H54 (cell line): ENCODE measurements around the gene DENND5B.

Experiments used
- DNase-seq: peaks from one replicate; pipeline ENCODE4 v3.0.0; 2011; ENCODE audit warnings: low spot score, mixed read lengths; ENCODE audit not compliant: insufficient read length
- FAIRE-seq: peaks from 3 replicates; lab custom pipeline; 2011; peaks lifted over from hg19 to GRCh38; lab: Jason Lieb, UNC
- POLR2A ChIP-seq: IDR thresholded peaks from 2 replicates; pipeline ENCODE4 v1.6.1; 2011; ENCODE audit warnings: low read depth, mild to moderate bottlenecking, low read length

The DENND5B gene

DNA sequence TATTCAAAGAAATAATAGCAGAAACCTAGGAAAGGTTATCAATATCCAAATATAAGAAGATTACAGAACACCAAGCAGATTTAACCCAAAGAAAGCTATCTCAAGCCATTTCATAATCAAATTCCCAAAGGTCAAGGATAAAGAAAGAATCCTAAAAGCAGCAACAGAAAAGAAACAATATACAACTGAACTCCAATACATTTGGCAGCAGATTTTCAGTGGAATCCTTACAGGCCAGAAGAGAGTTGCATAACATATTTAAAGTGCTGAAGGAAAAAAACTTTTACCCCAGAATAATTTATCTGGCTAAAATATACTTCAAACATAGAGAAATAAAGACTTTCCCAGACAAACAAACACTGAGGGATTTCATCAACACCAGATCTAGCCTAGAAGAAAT, 54.3 kb downstream of the DENND5B start:
- DNase-seq: no peak
- FAIRE-seq: no peak
- TF ChIP-seq POLR2A: no peak

DNA sequence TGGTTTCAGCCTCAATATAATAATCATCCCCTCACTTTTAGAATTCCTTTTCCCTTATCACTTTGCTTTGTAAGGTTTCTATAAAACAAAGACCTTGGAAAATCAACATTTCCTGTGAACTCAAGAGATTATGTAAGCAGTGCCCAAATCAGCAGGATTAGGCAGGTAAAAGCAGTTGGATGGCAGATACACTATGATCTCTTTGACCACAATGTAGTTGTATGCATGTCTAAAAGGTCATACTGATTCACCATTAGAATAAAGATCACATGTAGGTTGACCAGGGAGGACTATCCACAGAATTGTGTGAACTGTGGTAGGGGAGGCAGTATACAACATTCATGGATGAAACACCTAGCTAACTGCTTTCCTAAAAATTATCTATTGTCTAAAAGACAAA, 57.5 kb downstream of the DENND5B start:
- no peak for TF ChIP-seq POLR2A
- DNase-seq (no peak), FAIRE-seq (peak; percentile 65)

DNA sequence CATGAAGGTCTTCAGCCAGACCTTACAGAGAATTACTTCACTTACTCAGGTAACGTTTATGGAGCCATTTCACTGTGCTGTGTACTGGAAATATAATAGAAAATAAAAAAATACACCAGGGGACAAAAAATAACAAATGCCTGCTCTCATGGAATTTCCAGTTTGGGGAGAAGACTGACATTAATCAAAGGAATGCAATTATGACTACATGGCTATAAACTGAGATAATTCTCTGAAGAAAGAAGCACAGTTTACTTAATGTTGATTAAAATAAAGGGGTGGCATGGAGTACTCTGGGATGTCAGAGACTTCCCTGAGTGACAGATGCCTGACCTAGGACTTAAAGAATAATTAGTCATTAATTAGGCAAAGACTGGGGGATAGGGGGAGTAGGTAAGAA, 59.0 kb downstream of the DENND5B start:
- TF ChIP-seq POLR2A: no peak
- DNase-seq: no peak
- FAIRE-seq: no peak

DNA sequence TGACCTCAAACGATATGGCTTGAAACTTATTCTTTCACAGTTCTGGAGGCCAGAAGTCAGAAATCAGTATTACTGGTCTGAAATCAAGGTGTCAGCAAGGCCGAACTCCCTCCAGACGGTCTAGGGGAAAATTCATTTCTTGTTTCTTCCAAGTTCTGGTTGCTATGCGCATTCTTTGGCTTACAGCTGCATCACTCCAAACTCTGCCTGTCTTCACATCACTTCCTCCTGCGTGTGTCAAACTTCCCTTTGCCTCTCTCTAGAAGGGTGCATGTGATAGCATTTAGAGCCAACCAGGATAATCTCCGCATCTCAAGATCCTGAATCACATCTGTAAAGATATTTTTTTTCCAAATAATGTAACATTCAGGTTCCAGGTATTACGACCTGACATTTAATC, 62.8 kb downstream of the DENND5B start:
- FAIRE-seq (peak; percentile 41), DNase-seq (no peak)
- no peak for TF ChIP-seq POLR2A

DNA sequence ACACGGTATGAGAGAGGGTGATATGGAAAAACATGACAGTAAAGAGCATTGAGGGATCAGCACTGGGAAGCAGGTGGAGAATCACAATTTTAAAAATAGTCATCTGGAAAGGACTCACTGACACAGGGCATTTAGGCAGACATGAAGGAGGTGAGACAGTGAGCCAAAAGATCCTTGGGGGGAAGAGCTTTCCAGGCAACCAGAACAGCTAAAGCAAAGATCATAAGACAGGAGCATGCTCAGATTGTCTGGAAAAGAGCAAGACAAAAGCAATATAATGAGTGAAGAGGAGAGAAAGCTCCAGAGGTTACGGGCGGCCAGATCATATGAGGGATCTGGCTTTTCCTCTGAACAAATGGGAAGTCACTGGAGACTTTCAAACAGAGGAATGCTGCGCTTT, 63.9 kb downstream of the DENND5B start:
- no peak for FAIRE-seq

DNA sequence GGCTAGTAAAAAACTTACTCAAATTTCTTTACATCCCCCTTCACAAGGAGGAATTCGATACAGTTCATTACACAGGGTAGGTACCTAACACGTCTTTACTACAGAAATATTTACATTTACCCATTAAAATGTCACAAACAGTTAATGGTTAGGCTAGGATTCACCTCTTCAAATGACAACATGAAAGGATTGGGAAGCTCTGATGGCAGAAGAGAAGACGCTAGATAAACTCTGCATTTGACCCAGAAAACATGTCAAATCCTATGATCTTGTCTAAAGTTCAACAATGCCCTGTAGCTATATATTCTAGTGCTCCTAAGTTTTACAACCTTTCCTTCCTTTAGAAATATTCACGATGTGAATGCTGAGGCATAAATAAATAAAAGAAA, 64.8 kb downstream of the DENND5B start:
- TF ChIP-seq POLR2A: no peak
- DNase-seq (no peak), FAIRE-seq (no peak)

More for the DNA sequence above, 63.9 kb downstream of the DENND5B start:
- no peak for DNase-seq
- no peak for TF ChIP-seq POLR2A

DNA sequence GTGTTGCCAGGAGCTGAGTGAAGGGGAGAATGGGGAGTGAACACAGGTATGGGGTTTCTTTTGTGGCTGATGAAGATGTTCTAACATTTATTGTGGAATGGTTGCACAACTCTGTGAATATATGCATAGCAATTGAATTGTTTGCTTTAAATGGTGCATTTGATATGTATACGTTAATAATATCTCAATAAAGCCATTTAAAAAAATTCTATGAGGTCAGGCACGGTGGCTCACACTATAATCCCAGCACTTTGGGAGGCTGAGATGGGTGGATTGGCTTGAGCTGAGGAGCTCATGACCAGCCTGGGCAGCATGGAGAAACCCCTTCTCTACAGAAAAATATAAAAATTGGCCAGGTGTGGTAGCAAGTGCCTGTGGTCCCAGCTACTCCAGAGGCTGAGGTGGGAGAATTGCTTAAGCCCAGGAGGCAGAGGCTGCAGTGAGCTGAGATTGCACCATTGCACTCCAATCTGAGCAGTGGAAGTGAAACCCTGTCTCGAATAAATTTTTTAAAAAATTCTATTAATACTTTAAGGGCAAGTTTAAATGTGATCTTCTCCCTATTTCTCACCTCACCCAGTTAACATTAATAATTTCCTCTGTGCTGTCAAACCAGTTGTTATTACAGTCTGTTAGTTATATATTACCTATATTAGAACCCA, 65.3 kb downstream of the DENND5B start:
- FAIRE-seq: no peak
- DNase-seq: no peak
- no peak for TF ChIP-seq POLR2A

DNA sequence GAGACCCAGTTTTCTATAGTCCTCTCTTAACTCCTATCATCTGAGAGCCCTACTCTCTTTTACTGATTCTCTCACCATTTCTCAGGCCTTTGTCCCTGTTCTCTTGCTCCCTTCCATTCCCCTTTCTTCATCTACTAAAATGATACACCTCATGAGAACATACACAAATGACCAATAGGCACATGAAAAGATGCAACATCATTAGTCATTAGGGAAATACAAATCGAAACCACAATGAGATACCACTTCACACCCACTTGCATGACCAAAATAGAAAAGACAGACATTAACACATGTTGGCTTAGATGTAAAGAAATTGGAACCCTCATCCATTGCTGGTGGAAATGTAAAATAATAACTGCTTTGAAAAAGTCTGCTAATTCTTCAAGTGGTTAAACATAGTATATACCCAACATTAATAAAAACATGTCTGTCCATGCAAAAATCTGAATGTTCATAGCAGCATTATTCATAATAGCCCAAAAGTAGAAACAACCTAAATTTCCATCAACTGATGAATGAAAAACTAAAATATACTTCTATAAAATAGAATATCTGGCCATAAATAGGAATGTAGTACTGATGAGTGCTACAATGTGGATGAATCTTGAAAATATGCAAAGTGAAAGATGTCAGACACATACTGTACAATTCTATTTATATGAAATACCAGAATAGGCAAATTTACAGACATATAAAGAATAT, 66.0 kb downstream of the DENND5B start:
- FAIRE-seq: peak; percentile 92

DNA sequence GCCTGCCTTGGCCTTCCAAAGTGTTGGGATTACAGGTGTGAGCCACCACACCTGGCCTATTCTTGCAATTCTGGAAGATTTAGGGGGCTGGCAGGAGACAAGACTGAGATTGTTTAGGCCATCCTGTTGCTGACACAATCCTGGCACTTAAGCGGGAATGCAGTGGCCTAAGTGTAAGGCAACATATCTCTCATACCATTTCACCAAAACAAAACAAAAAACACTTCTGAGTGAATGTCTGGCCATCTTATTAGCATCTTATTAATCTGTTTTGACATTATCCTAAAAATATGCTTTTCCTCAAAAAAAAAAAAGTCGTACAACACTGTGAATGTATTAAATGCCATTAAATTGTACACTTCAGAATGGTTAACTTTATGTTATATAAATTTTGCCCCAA, 67.6 kb downstream of the DENND5B start:
- no peak for DNase-seq
- FAIRE-seq: no peak
- TF ChIP-seq POLR2A: no peak

More for the DNA sequence above, 66.0 kb downstream of the DENND5B start:
- TF ChIP-seq POLR2A: no peak
- no peak for DNase-seq

DNA sequence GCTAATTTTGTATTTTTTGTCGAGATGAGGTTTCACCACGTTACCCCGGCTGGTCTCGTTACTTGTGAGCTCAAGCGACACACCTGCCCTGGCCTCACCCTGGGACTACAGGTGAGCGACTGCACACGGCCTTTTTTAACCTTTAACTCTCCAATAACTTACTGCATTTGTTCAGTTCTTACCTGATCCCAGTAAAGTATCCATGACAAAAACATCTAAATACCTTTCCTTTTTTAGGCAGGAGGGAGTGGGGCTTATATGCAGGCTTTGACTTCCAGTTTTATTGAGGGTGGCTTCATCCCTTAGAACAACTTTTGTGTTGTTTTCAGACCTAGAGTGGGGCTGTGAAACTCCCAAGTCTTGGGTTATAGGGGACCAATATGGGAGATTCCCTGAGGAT, 68.3 kb downstream of the DENND5B start:
- TF ChIP-seq POLR2A: no peak
- DNase-seq: no peak
- no peak for FAIRE-seq

DNA sequence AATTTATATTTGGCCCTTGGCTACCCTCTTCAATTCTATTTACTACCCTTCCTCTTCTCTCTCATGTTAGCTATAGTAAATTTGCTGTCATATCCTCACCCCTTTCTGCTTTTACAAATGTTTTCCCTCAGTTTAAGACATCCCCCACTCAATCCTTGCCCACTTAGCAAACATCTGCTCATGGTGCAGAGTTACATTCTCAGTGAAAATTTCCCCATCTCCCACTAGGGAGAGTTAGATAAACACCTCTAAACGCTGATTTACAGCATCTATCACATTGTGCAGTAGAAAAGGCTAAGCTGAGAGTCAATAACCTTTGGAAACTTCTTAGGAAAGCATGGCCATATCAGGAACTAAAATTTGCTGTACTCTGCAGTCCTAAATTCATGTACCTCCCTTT, 69.0 kb downstream of the DENND5B start:
- FAIRE-seq (no peak), DNase-seq (no peak)
- no peak for TF ChIP-seq POLR2A

DNA sequence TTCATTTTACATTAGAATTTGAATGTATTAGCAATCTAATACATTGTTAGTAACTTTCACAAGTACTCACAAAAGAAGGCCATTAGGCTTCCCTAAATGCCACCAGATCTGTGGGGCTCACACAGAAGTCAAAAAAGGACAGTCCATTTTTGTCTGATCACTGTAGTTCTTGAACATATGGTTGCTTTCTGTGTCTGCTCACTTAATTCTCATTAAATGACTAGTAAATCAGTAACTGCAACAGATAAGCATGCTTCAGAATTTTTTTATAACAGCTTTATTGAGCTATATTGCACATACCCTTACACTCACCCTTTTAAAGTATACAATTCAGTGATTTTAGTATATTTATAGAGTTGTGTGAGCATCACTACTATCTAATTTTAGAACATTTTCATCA, 71.4 kb downstream of the DENND5B start:
- no peak for FAIRE-seq
- DNase-seq: no peak
- no peak for TF ChIP-seq POLR2A

DNA sequence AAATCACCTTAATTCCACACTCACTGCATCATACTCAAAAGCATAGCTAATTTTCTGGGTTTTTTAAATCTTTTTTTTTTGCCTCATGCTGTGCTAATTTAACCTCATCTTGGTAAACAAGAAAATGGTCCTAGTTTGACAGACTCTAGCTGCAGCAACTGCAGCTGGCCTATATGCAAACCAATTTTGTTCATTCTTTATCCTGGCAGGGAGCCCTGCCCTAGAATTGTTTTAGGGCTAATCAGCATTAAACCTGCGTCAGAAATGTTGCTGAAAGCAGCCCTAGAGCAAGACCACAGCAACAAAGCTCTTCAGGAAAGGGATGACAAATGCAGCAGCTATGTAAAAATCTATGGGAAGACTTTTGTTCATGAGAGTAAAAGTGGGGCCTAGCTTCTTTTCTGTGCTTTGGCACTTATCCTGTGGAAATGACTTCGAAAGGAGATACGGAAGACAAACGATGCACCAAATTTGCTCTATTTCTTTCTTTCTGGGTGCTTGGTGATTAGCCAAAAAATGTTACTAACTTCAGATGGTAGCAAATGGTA, 72.2 kb downstream of the DENND5B start:
- no peak for TF ChIP-seq POLR2A
- DNase-seq (peak; percentile 45), FAIRE-seq (peak; percentile 99)

DNA sequence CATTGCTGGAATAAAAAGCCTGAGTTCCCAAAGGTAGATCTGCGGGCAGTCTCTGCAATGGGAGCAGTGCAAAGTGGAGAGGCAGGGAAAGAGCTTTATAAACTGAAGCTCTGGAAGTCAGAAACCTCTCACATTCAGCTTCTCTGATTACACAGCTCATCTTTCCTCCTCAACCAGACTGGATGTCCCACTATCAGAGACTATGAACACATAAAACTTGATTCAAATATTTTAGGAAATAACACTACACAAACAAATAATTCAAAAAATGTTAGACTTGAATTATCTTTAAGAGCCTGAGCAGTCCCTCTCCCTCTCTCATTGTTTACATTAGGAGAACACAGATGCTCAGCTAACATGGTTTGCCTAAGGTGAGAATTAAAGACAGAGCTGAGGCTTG, 72.9 kb downstream of the DENND5B start:
- DNase-seq: no peak
- FAIRE-seq: no peak
- no peak for TF ChIP-seq POLR2A

DNA sequence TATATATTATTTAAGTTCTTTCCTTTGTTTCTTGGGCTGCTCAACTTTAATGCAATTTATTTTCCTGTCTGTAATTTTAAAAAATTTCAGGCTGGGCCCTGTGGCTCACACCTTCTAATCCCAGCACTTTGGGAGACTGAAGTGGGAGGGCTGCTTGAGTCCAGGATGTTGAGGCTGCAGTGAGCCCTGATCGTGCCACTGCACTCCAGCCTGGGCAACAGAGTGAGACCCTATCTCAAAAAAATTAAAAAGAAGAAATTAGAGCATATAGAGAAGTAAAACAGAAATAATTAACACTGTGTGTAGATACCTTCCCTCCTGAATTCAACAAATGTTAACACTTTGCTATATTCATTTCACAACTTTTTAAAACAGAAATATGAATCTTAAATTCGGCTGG, 74.2 kb downstream of the DENND5B start:
- DNase-seq (no peak), FAIRE-seq (no peak)
- TF ChIP-seq POLR2A: no peak
